Measurements from ENCODE around the gene ADGB. TPM values are rescaled to one million over a fixed set of nuclear protein-coding genes. Genes with fewer than 3 reads are reported as not detected.

ADGB gene
- polyA plus RNA-seq, 1 donor (not counting 4 experiments of a cell fraction or from before 2014, with no cell fraction given) = not detected

DNA sequence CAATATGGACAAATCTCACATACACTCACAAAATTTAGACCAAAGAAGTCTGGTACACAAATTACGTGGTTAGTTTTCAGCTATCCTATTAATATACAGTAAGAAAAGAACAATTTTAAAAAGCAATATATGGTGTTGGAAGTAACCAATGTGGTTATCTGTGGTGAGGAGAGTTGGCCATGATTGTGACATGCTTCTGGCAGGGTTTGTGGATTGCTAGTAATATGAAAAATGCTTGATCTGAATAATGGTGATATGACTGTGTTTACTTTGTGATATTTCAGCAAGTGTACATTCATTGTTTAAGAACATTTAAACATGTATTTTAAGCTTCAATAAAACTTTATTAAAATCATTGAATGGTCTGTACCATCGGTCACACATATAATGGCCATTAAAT is 99.1 kb downstream of the ADGB start:
- TF ChIP-seq CTCF (optimal IDR thresholded peaks at IDR 0.05 in 1 of 3, IDR thresholded peaks at IDR 0.05 in 1 of 3, conservative IDR thresholded peaks at IDR 0.05 in 1 of 3; ENCODE audit: extremely low read depth in 1 of 3, insufficient read depth in 2 of 3, low read length in 3 of 3) (no peak), EZH2 (IDR thresholded peaks at IDR 0.05; ENCODE audit: low read length) (no peak)
- no peaks in the 10 kb centered on the region for H3K36me3 ChIP-seq (ENCODE audit: control insufficient read depth in 2 of 2, extremely low read depth in 1 of 2, insufficient read depth in 2 of 2, low read length in 2 of 2)
- H3K9me1 ChIP-seq (ENCODE audit: control insufficient read depth, extremely low read depth, insufficient read depth, low read length) = no peaks in the 10 kb centered on the region
- DNase-seq (ENCODE audit: low read depth, low spot score) = no peak
- H3K27ac ChIP-seq (ENCODE audit: control insufficient read depth, insufficient read depth, low read length) = no peak overlapping the region
- H3K79me2 ChIP-seq (ENCODE audit: control insufficient read depth, insufficient read depth, low read length) = no peaks in the 10 kb centered on the region
- H3K9me3 ChIP-seq (ENCODE audit: control insufficient read depth, low read depth, low read length) = no peaks in the 10 kb centered on the region
- no peak overlapping the region for H2AFZ ChIP-seq (ENCODE audit: control insufficient read depth, low read length)
- no peak for FAIRE-seq
- H3K27me3 ChIP-seq (ENCODE audit: control insufficient read depth, extremely low read depth, insufficient read depth, low read length) = no peaks in the 10 kb centered on the region
- no peak overlapping the region for H3K9ac ChIP-seq (ENCODE audit: control insufficient read depth, extremely low read depth, insufficient read depth, low read length)
- no peaks in the 10 kb centered on the region for H4K20me1 ChIP-seq (ENCODE audit: control insufficient read depth, extremely low read depth, insufficient read depth, low read length)
- dilution Hi-C loops (cut with MboI; ENCODE audit: extremely low pct_ligation_motif_present, low sequenced_read_pairs) = no loop called here
- H3K4me2 ChIP-seq (ENCODE audit: control insufficient read depth, extremely low read depth, insufficient read depth, low read depth, low read length) = no peak overlapping the region
- no peaks in the 10 kb centered on the region for H3K4me1 ChIP-seq (ENCODE audit: control insufficient read depth, extremely low read depth, insufficient read depth, low read length)
- no peak overlapping the region for H3K4me3 ChIP-seq (ENCODE audit: control insufficient read depth in 2 of 3, extremely low read depth in 1 of 3, insufficient read depth in 2 of 3, low read depth in 1 of 3, low read length in 3 of 3)

GRCh38 chr6:146700078-146700686 is 101.4 kb downstream of the ADGB start:
- H3K27me3 ChIP-seq (ENCODE audit: control insufficient read depth, extremely low read depth, insufficient read depth, low read length) = no peaks in the 10 kb centered on the region
- H2AFZ ChIP-seq (ENCODE audit: control insufficient read depth, low read length) = no peak overlapping the region
- no peaks in the 10 kb centered on the region for H4K20me1 ChIP-seq (ENCODE audit: control insufficient read depth, extremely low read depth, insufficient read depth, low read length)
- FAIRE-seq = peak; percentile 89
- H3K4me1 ChIP-seq (ENCODE audit: control insufficient read depth, extremely low read depth, insufficient read depth, low read length) = no peaks in the 10 kb centered on the region
- dilution Hi-C loops (cut with MboI; ENCODE audit: extremely low pct_ligation_motif_present, low sequenced_read_pairs) = no loop called here
- no peaks in the 10 kb centered on the region for H3K79me2 ChIP-seq (ENCODE audit: control insufficient read depth, insufficient read depth, low read length)
- peak; percentile 49 for DNase-seq (ENCODE audit: low read depth, low spot score)
- no peak overlapping the region for H3K4me2 ChIP-seq (ENCODE audit: control insufficient read depth, extremely low read depth, insufficient read depth, low read depth, low read length)
- no peaks in the 10 kb centered on the region for H3K36me3 ChIP-seq (ENCODE audit: control insufficient read depth in 2 of 2, extremely low read depth in 1 of 2, insufficient read depth in 2 of 2, low read length in 2 of 2)
- H3K27ac ChIP-seq (ENCODE audit: control insufficient read depth, insufficient read depth, low read length) = no peak overlapping the region
- no peak overlapping the region for H3K4me3 ChIP-seq (ENCODE audit: control insufficient read depth in 2 of 3, extremely low read depth in 1 of 3, insufficient read depth in 2 of 3, low read depth in 1 of 3, low read length in 3 of 3)
- TF ChIP-seq EZH2 (IDR thresholded peaks at IDR 0.05; ENCODE audit: low read length) (no peak), CTCF (optimal IDR thresholded peaks at IDR 0.05 in 1 of 3, IDR thresholded peaks at IDR 0.05 in 1 of 3, conservative IDR thresholded peaks at IDR 0.05 in 1 of 3; ENCODE audit: extremely low read depth in 1 of 3, insufficient read depth in 2 of 3, low read length in 3 of 3) (peak; percentile 60 to 71 (median 61))
- no peaks in the 10 kb centered on the region for H3K9me1 ChIP-seq (ENCODE audit: control insufficient read depth, extremely low read depth, insufficient read depth, low read length)
- no peak overlapping the region for H3K9ac ChIP-seq (ENCODE audit: control insufficient read depth, extremely low read depth, insufficient read depth, low read length)
- no peaks in the 10 kb centered on the region for H3K9me3 ChIP-seq (ENCODE audit: control insufficient read depth, low read depth, low read length)

Data from keratinocyte (primary cell).